ENCODE results near the gene PMEL. TPM values are rescaled to one million over a fixed set of nuclear protein-coding genes. Genes with fewer than 3 reads are reported as not detected.

The PMEL gene
- total RNA-seq, 5 donors from 2014 or later (not counting 1 experiment from before 2014, with no cell fraction given) = 0.20 TPM; not detected in 4

DNA sequence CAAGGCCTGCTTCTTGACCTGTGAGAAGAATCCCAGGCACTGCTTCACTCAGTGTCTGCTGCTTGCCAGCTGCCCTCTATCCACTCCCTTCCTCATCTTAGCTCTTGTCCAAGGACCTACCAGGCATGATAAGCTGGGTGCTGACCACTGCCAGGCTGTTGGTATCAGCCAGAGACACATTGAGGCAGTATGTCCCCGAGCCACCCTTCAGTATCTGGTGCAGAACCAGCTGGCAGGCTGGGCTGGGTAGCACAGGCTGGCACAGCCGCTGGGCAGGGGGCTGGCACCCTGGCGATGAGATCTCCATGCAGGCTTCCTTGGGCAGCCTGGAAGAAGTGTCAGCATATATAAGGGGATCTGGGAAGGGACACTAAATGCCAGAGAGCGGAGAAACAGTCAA, 10.5 kb downstream of the PMEL start:
- H3K4me1 Mint-ChIP-seq = peaks cover 27 to 32% (median 31%) of the 10 kb centered on the region in 3 donors
- Histone ChIP-seq H3K4me3 (ENCODE audit: control insufficient read depth in 1 of 2, extremely low read depth in 1 of 2, low read length in 1 of 2) (no peak overlapping the region), H3K36me3 (ENCODE audit: control insufficient read depth in 2 of 2, extremely low read depth in 1 of 2, insufficient read depth in 1 of 2, low read length in 1 of 2) (peaks cover 7 to 57% of the 10 kb centered on the region in 2 donors), H3K27me3 (replicated peaks in 1 of 2; ENCODE audit: control insufficient read depth in 2 of 2, extremely low read depth in 1 of 2, insufficient read depth in 2 of 2, low read length in 1 of 2) (no peaks in the 10 kb centered on the region), H3K4me1 (ENCODE audit: control insufficient read depth in 1 of 2, extremely low read depth in 1 of 2, insufficient read depth in 2 of 2, low read length in 2 of 2) (peaks cover 0 to 21% of the 10 kb centered on the region in 2 experiments), H3K9me3 (no peaks in the 10 kb centered on the region), H3K27ac (ENCODE audit: low read length) (no peak overlapping the region)
- 75% methylated on average over 1 of the region's 4 CpGs for WGBS (ENCODE audit: insufficient coverage)
- POLR2A ChIA-PET = no interaction called here
- ATAC-seq (replicated peaks in 1 of 4) (peak; percentile 25 to 34 (median 30)), DNase-seq (no peak)
- H3K4me3 Mint-ChIP-seq = no peak overlapping the region
- H3K27me3 Mint-ChIP-seq = no peaks in the 10 kb centered on the region
- peak overlapping the region; percentile 81 to 88 for H3K27ac Mint-ChIP-seq
- H3K36me3 Mint-ChIP-seq = peaks cover 31% of the 10 kb centered on the region
- CTCF ChIA-PET = interaction anchor here in 1 of 2 donors (0.7 to 1.2 kb wide), 2 partner anchors 19 to 405 kb away, joined by 3 read pairs; partner anchors contain the start of genes RAB5B and STAT2
- H3K9me3 Mint-ChIP-seq = no peaks in the 10 kb centered on the region

DNA sequence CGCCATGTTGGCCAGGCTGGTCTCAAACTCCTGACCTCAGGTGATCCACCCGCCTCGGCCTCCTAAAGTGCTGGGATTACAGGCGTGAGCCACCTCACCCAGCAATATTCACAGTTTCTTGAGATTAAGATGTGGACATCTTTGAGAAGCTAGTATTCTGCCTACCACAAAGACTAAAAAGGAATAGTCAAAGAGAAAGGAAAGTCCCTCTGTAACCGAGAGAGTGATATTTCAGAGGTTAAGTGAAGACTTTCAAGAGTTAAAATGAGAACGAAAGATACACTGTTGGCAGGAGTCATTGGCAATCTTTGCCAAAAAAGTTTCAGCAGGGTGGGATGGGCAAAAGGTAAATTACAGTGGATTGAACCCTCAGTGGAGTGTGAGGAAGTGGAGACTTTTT, 19.3 kb downstream of the PMEL start:
- no peaks in the 10 kb centered on the region for H3K9me3 Mint-ChIP-seq
- H3K27ac Mint-ChIP-seq = peak overlapping the region; percentile 63 to 72
- peaks cover 7% of the 10 kb centered on the region in 2 experiments for H3K4me1 ChIP-seq (ENCODE audit: control insufficient read depth in 1 of 2, extremely low read depth in 1 of 2, insufficient read depth in 2 of 2, low read length in 2 of 2)
- ChIA-PET CTCF (no interaction called here), POLR2A (no interaction called here)
- H3K4me3 ChIP-seq (ENCODE audit: control insufficient read depth in 1 of 2, extremely low read depth in 1 of 2, low read length in 1 of 2) = no peak overlapping the region
- WGBS (ENCODE audit: insufficient coverage) = 44% methylated on average over 2 of the region's 6 CpGs
- H3K27ac ChIP-seq (ENCODE audit: low read length) = no peak overlapping the region
- no peak overlapping the region for H3K4me3 Mint-ChIP-seq
- no peaks in the 10 kb centered on the region for H3K27me3 Mint-ChIP-seq
- H3K9me3 ChIP-seq = no peaks in the 10 kb centered on the region
- ATAC-seq (replicated peaks in 1 of 4) = no peak
- H3K4me1 Mint-ChIP-seq = peaks cover 53 to 62% (median 56%) of the 10 kb centered on the region in 3 donors
- no peaks in the 10 kb centered on the region for H3K27me3 ChIP-seq (replicated peaks in 1 of 2; ENCODE audit: control insufficient read depth in 2 of 2, extremely low read depth in 1 of 2, insufficient read depth in 2 of 2, low read length in 1 of 2)
- peaks cover 61% of the 10 kb centered on the region for H3K36me3 Mint-ChIP-seq
- no peak for DNase-seq
- H3K36me3 ChIP-seq (ENCODE audit: control insufficient read depth in 2 of 2, extremely low read depth in 1 of 2, insufficient read depth in 1 of 2, low read length in 1 of 2) = peaks cover 27 to 91% of the 10 kb centered on the region in 2 donors

DNA sequence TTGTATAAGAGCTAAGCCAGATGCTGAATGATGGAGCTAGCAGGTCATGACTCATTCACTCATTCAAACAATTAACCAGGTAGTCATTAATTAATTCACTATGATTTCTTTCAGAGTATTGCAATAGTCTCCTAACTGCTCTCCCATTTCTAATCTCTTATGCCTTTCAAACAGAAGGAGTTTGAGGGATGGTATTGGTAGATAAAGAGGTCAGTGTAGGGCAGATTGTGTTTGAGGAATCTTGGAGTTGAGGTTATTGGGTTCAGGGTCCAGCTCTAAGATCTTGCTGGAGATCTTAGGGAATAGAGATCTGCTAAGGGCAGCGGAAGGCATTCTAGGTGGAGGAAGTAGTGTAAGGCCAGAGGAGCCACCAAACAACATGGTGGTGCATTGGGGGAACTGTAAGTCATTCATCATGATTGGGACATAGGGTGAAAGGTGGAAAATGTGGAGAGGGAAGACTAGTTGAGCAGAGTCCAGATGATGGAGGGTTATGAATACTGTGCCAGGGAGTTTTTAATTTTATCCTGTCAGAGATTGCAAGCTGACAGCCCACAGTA, 23.2 kb downstream of the PMEL start:
- WGBS (ENCODE audit: insufficient coverage) = 100% methylated on average over 1 of the region's 1 CpG

DNA sequence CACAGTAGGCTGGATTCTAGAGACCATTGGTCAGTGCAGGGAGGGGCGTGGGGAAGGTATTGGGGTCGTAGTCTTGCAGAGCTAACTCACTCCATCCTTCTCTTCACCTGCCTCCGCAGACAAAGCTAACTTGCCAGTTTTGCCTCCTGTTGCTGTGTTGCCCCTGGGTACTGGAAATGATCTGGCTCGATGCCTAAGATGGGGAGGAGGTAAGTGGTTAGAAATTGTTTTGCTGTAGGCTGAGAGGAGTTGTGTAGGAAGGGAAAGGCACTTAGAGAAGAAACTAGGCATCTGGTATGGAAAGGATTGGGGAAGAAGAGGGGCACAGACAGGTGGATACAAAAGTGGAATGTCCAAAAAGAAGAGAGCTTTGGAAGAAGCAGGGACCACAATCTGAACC, 23.8 kb downstream of the PMEL start:
- H3K9me3 Mint-ChIP-seq = no peaks in the 10 kb centered on the region
- 91% methylated on average over 1 of the region's 4 CpGs for WGBS (ENCODE audit: insufficient coverage)
- peaks cover 39 to 97% of the 10 kb centered on the region in 2 donors for H3K36me3 ChIP-seq (ENCODE audit: control insufficient read depth in 2 of 2, extremely low read depth in 1 of 2, insufficient read depth in 1 of 2, low read length in 1 of 2)
- H3K4me3 Mint-ChIP-seq = peak overlapping the region in 1 of 3 donors; percentile 25
- no peak overlapping the region for H3K4me3 ChIP-seq (ENCODE audit: control insufficient read depth in 1 of 2, extremely low read depth in 1 of 2, low read length in 1 of 2)
- no peak for ATAC-seq (replicated peaks in 1 of 4)
- ChIA-PET CTCF (interaction anchor here (0.5 to 5.2 kb wide), 4 partner anchors 19 to 204 kb away, joined by 3 to 47 read pairs (median 3); no protein-coding TSS in a partner anchor), POLR2A (interaction anchor here in 1 of 2 donors (0.5 kb wide), 1 partner anchor 148 kb away, joined by 14 read pairs; no protein-coding TSS in a partner anchor)
- peaks cover 77% of the 10 kb centered on the region for H3K36me3 Mint-ChIP-seq
- H3K27me3 Mint-ChIP-seq = no peaks in the 10 kb centered on the region
- DNase-seq = no peak
- H3K4me1 ChIP-seq (ENCODE audit: control insufficient read depth in 1 of 2, extremely low read depth in 1 of 2, insufficient read depth in 2 of 2, low read length in 2 of 2) = peaks cover 34 to 45% of the 10 kb centered on the region in 2 experiments
- no peaks in the 10 kb centered on the region for H3K9me3 ChIP-seq
- H3K27me3 ChIP-seq (replicated peaks in 1 of 2; ENCODE audit: control insufficient read depth in 2 of 2, extremely low read depth in 1 of 2, insufficient read depth in 2 of 2, low read length in 1 of 2) = no peaks in the 10 kb centered on the region
- peak overlapping the region; percentile 26 for H3K27ac ChIP-seq (ENCODE audit: low read length)
- peak overlapping the region; percentile 86 to 96 for H3K27ac Mint-ChIP-seq
- peaks cover 76 to 89% (median 84%) of the 10 kb centered on the region in 3 donors for H3K4me1 Mint-ChIP-seq

More for the DNA sequence above, 23.2 kb downstream of the PMEL start:
- Histone ChIP-seq H3K9me3 (no peaks in the 10 kb centered on the region), H3K27ac (ENCODE audit: low read length) (no peak overlapping the region), H3K27me3 (replicated peaks in 1 of 2; ENCODE audit: control insufficient read depth in 2 of 2, extremely low read depth in 1 of 2, insufficient read depth in 2 of 2, low read length in 1 of 2) (no peaks in the 10 kb centered on the region), H3K4me3 (ENCODE audit: control insufficient read depth in 1 of 2, extremely low read depth in 1 of 2, low read length in 1 of 2) (no peak overlapping the region), H3K4me1 (ENCODE audit: control insufficient read depth in 1 of 2, extremely low read depth in 1 of 2, insufficient read depth in 2 of 2, low read length in 2 of 2) (peaks cover 29 to 39% of the 10 kb centered on the region in 2 experiments), H3K36me3 (ENCODE audit: control insufficient read depth in 2 of 2, extremely low read depth in 1 of 2, insufficient read depth in 1 of 2, low read length in 1 of 2) (peaks cover 35 to 97% of the 10 kb centered on the region in 2 donors)
- H3K36me3 Mint-ChIP-seq = peaks cover 76% of the 10 kb centered on the region
- ATAC-seq (replicated peaks in 1 of 4) (no peak), DNase-seq (no peak)
- H3K9me3 Mint-ChIP-seq = no peaks in the 10 kb centered on the region
- H3K27me3 Mint-ChIP-seq = no peaks in the 10 kb centered on the region
- ChIA-PET POLR2A (no interaction called here), CTCF (interaction anchor here (0.5 to 5.2 kb wide), 3 partner anchors 19 to 205 kb away, joined by 3 to 47 read pairs (median 3); no protein-coding TSS in a partner anchor)
- H3K4me3 Mint-ChIP-seq = no peak overlapping the region
- H3K27ac Mint-ChIP-seq = peak overlapping the region; percentile 86 to 96
- peaks cover 75 to 89% (median 83%) of the 10 kb centered on the region in 3 donors for H3K4me1 Mint-ChIP-seq

DNA sequence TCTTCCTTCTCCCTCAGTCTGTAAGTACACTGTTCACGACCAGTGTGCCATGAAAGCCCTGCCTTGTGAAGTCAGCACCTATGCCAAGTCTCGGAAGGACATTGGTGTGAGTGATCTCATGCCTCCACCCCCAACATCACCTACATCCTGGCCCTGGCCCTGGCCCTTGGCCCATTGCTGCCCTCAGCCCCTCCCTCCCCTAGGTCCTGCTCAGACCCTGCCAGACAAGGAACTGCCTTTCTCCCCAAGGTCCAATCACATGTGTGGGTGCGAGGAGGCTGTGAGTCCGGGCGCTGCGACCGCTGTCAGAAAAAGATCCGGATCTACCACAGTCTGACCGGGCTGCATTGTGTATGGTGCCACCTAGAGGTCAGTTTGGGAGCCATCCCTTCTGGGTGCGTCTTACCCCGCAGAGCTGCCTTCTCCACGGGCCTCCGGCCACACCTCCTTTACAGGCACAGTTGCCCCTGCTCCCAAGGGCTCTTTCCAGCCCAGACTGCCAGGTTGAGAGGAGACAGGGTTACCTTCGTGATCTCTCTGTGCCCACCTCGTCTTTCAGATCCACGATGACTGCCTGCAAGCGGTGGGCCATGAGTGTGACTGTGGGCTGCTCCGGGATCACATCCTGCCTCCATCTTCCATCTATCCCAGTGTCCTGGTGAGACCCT, 25.6 kb downstream of the PMEL start:
- peak; percentile 81 to 91 (median 84) for ATAC-seq (replicated peaks in 1 of 4)
- peaks cover 28 to 93% of the 10 kb centered on the region in 2 donors for H3K36me3 ChIP-seq (ENCODE audit: control insufficient read depth in 2 of 2, extremely low read depth in 1 of 2, insufficient read depth in 1 of 2, low read length in 1 of 2)
- no peak overlapping the region for H3K4me3 ChIP-seq (ENCODE audit: control insufficient read depth in 1 of 2, extremely low read depth in 1 of 2, low read length in 1 of 2)
- H3K4me1 ChIP-seq (ENCODE audit: control insufficient read depth in 1 of 2, extremely low read depth in 1 of 2, insufficient read depth in 2 of 2, low read length in 2 of 2) = peaks cover 48 to 64% of the 10 kb centered on the region in 2 experiments
- peak overlapping the region; percentile 48 for H3K27ac ChIP-seq (ENCODE audit: low read length)
- ChIA-PET POLR2A (interaction anchor here in 1 of 2 donors (0.7 kb wide), 2 partner anchors 14 to 43 kb away, joined by 4 to 5 read pairs; no protein-coding TSS in a partner anchor), CTCF (interaction anchor here (0.5 to 5.2 kb wide), 13 partner anchors 9 to 234 kb away, joined by 3 to 47 read pairs (median 5); partner anchors contain the start of genes DNAJC14 (in 1 of the 2), ORMDL2 (in 1 of the 2) and SARNP (in 1 of the 2))
- H3K9me3 ChIP-seq = no peaks in the 10 kb centered on the region
- Mint-ChIP-seq H3K4me3 (peak overlapping the region; percentile 2 to 63 (median 44)), H3K27me3 (no peaks in the 10 kb centered on the region), H3K27ac (peak overlapping the region; percentile 96 to 99), H3K4me1 (peaks cover 82 to 91% (median 89%) of the 10 kb centered on the region in 3 donors), H3K36me3 (peaks cover 78% of the 10 kb centered on the region), H3K9me3 (no peaks in the 10 kb centered on the region)
- 23% methylated on average over 18 of the region's 18 CpGs for WGBS (ENCODE audit: insufficient coverage)
- H3K27me3 ChIP-seq (replicated peaks in 1 of 2; ENCODE audit: control insufficient read depth in 2 of 2, extremely low read depth in 1 of 2, insufficient read depth in 2 of 2, low read length in 1 of 2) = no peaks in the 10 kb centered on the region
- peak; percentile 62 to 92 (median 78) for DNase-seq

DNA sequence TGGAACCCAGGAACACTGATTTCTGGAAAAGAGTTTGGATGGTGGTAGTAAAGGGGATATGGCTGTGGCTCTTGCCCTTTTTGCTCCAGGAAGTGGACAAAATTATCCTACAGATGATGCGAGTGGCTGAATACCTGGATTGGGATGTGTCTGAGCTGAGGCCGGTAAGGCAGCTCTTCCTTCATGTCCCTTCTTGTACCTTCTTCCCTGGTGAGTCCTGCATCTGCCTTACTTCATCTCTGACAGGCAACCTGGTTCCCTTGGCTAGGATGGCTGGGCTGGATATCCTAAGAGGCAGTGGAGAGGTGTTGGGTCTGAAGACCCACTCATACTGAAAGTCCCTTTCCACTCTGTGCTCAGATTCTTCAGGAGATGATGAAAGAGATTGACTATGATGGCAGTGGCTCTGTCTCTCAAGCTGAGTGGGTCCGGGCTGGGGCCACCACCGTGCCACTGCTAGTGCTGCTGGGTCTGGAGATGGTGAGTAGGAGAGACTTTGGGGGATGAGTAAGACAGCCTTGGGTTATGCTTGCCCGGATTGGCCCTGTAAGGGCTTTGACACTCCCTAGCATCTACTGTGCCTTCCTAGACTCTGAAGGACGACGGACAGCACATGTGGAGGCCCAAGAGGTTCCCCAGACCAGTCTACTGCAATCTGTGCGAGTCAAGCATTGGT, 26.9 kb downstream of the PMEL start:
- no peaks in the 10 kb centered on the region for H3K27me3 Mint-ChIP-seq
- no peak overlapping the region for H3K4me3 ChIP-seq (ENCODE audit: control insufficient read depth in 1 of 2, extremely low read depth in 1 of 2, low read length in 1 of 2)
- CTCF ChIA-PET = interaction anchor here (0.6 to 5.2 kb wide), 10 partner anchors 7 to 200 kb away, joined by 3 to 47 read pairs (median 6); partner anchors contain the start of genes ORMDL2 (in 1 of the 2) and SARNP (in 1 of the 2)
- WGBS (ENCODE audit: insufficient coverage) = 63% methylated on average over 5 of the region's 8 CpGs
- H3K36me3 ChIP-seq (ENCODE audit: control insufficient read depth in 2 of 2, extremely low read depth in 1 of 2, insufficient read depth in 1 of 2, low read length in 1 of 2) = peaks cover 22 to 89% of the 10 kb centered on the region in 2 donors
- H3K27ac Mint-ChIP-seq = peak overlapping the region; percentile 96 to 99
- peaks cover 72% of the 10 kb centered on the region for H3K36me3 Mint-ChIP-seq
- POLR2A ChIA-PET = interaction anchor here (0.7 kb wide), 2 partner anchors 13 to 36 kb away, joined by 3 to 5 read pairs; no protein-coding TSS in a partner anchor
- peaks cover 60 to 71% of the 10 kb centered on the region in 2 experiments for H3K4me1 ChIP-seq (ENCODE audit: control insufficient read depth in 1 of 2, extremely low read depth in 1 of 2, insufficient read depth in 2 of 2, low read length in 2 of 2)
- H3K4me1 Mint-ChIP-seq = peaks cover 87 to 95% (median 89%) of the 10 kb centered on the region in 3 donors
- no peaks in the 10 kb centered on the region for H3K9me3 ChIP-seq
- ATAC-seq (replicated peaks in 1 of 4) (no peak), DNase-seq (no peak)
- no peaks in the 10 kb centered on the region for H3K27me3 ChIP-seq (replicated peaks in 1 of 2; ENCODE audit: control insufficient read depth in 2 of 2, extremely low read depth in 1 of 2, insufficient read depth in 2 of 2, low read length in 1 of 2)
- H3K9me3 Mint-ChIP-seq = no peaks in the 10 kb centered on the region
- H3K4me3 Mint-ChIP-seq = peak overlapping the region in 2 of 3 donors; percentile 10 to 63
- H3K27ac ChIP-seq (ENCODE audit: low read length) = no peak overlapping the region

Data from T-cell (primary cell).